Astrocyte of the cerebellum (primary cell): ENCODE measurements around the gene TSHZ3.

Experiments
- DNase-seq: peaks from one replicate; pipeline ENCODE4 v3.0.0-alpha.2; 2011; ENCODE audit warnings: low read depth
- H3K4me3 ChIP-seq: 2 replicates; pipeline ENCODE4 v1.5.1; 2011; ENCODE audit warnings: mild to moderate bottlenecking, low read depth, low read length, moderate library complexity
- CTCF ChIP-seq: IDR thresholded peaks from 2 replicates; pipeline ENCODE4 v1.5.1; 2012; ENCODE audit warnings: low read length, low read depth, moderate library complexity, mild to moderate bottlenecking; ENCODE audit errors: missing control alignments
- in situ Hi-C: cut with HindIII; loops from 2 replicates; pipeline ENCODE4 v1.10.0; 2017; ENCODE audit warnings: low sequenced_read_pairs

The TSHZ3 gene

DNA sequence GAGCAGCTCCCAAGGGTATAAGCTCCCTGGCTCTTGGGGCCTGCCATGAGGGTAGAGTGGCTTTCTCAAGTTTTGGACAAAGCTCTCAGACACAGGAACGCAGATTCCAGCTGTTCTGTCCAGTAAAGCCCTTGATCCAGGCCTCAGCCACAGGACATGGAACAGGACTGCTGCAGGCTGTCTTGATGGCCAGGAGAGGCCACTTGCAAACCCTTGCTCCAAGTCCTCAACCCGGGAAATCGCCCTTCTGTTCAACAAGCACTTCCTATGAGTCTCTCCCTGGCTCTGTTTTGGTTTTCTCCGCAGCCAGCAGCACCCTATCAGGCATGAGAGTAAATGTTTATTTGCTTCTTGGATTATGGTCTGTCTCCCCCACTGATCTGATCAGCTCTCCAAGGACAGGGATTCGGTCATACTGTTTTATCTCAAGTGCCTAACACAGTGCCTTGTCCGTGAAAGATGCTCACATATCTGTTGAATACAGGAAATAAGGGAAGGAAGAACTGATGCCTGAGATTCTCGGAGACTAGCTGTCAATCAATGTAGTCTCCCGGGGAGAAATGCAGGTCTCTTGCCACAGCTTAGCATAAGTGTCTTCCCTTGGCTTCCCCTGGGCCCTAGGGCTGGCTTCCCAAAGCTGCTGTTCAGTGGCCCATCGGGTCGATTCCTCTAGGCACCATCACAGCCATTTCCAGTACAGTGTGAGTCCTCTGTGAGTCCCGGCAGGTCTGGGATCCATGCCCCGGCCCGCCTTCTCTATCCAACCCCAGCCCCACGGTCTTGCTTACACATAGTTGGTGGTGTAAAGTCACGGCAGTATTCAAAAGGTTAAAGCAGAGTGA is 90.8 kb downstream of the TSHZ3 start:
- TF ChIP-seq CTCF: no peak
- in situ Hi-C loops: no loop called here
- no peak overlapping the region for H3K4me3 ChIP-seq
- no peak for DNase-seq

DNA sequence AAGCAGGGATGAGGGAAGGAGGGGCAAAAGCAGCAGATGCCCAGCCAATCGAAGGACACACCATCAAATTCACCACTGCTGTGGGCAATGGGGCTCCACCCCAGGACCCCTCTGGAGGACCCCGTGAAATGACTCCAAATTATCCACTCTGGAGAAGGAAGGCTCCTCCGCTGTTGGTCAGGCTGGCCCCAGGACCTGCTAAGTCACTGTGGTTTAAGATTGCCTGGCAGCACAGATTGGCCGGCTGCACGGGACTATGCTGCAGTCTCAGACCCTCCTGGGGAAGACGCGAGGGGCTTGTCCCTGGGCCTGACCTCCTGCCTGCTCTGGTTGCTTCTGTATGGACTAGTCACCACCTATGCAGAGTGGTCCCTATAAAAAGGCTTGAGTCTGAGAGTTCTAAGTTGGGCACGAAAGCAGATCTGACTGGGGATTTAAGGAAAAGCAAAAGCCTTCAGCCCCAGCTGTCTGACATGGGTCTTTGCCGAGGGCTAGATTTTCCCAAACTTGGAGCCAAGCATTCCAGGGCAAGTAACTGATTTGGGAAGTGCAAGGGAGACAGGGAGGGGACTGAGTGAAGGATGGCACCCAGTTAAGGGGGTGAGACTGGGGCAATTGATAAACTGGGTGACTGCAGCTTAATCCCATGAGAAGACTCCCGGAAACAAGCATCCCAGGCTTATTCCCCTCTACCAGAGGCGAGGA is 91.7 kb downstream of the TSHZ3 start:
- in situ Hi-C loops: no loop called here
- no peak overlapping the region for H3K4me3 ChIP-seq
- DNase-seq: no peak
- no peak for TF ChIP-seq CTCF

GRCh38 chr19:31257025-31257424 is 92.2 kb downstream of the TSHZ3 start:
- in situ Hi-C loops: no loop called here
- no peak overlapping the region for H3K4me3 ChIP-seq
- no peak for DNase-seq
- no peak for TF ChIP-seq CTCF

DNA sequence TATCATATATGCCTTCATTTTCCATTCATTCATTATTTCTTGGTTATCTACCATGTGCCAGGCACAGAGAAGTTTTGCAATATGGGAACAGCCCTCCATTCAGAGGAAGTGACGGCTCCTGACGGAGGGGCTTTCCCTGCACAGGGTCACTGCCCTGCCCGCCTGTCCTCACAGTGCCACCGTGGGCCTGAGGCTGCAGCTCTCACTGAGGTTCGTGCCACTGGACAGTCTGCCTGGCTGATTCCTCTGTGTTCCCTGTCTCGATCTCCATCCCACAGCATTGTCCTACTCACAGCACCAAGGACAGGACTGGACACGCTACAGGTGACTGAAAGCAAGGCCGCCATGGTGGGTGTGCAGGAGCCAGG is 92.7 kb downstream of the TSHZ3 start:
- no peak overlapping the region for H3K4me3 ChIP-seq
- in situ Hi-C loops: no loop called here
- DNase-seq: no peak
- TF ChIP-seq CTCF: no peak

DNA sequence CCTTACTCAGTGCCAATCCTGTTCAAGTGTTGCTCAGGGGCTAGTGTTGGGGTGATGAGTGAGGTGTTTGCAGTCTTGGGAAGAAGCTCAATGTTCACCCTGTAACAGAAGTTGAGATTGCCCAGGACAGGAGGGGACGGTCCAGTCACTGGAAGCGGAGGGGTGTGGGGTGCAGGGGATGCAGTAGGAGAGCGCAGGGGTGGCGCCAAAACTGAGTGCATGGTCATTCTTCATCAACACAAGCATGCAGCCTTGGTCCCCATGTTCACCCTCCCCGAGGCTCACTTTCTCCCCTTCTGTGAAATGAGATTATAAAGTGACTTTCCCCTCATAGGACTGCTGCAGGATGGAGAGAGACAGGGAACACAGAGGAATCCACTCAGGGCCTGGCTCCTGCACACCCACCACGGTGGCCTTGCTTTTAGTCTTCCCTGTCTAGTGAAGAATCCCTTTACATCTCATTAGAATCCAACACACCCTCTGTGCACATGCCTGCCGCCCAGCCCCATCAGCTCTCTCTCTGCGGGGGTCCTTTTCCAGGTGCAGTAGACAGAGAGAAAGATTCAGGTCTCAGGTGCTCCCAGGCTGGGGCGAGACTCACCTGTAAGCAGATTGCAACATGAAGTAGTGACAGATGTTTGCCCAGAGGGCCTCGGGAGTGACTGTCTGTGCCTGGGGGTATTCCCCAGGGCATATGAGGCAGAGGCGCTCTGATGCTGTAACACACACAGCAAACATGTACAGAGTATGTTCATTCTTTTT is 93.2 kb downstream of the TSHZ3 start:
- DNase-seq: no peak
- H3K4me3 ChIP-seq: no peak overlapping the region
- in situ Hi-C loops: no loop called here
- TF ChIP-seq CTCF: no peak

DNA sequence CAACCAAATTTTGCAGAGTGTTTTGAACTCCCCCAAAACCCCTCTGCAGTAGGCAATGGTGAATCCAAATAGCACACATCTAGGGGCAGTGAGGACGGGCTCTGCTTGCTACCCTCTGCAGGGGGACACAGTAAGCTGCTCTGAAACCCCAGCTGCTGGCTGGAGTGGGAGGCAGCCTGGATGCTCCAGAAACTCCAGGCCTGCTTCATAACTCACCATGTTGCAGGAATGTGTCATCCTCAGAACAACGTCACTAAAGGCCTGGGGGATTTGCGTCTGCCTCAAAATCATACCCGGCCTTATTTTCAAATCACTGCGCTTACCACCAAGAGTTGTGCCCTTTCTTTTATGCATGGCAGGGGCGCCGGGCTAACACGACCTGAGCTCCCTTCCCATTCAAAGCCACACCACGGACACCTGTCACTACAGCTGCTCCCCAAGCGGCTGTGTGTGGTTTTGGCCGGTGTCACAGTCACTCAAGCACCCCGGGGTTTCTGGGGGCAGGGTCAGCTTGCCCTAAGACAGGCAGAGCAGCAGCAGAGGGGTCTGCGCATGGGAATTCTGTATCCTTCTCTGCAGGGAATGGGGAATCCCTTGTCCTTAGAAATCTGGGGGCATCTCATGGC is 93.9 kb downstream of the TSHZ3 start:
- H3K4me3 ChIP-seq: no peak overlapping the region
- no peak for TF ChIP-seq CTCF
- in situ Hi-C loops: no loop called here
- no peak for DNase-seq
